ENCODE measurements around the gene GNB5. TPM values are rescaled to one million over a fixed set of nuclear protein-coding genes. Genes with fewer than 3 reads are reported as not detected.
A peak's percentile ranks its signal among the peaks of the same experiment; 100 is the strongest.

Gene GNB5
- total and polyA plus RNA-seq, 2 of the 13 experiments (the other 11 are each of a cell fraction or from before 2014, with no cell fraction given), result 13.7 to 14.4 TPM

- TF ChIP-seq ZFP91 (CRISPR knock-in tag; IDR thresholded peaks at IDR 0.05; ENCODE audit: borderline replicate concordance) (no peak), ZNF7 (CRISPR knock-in tag; IDR thresholded peaks at IDR 0.05) (no peak), MED1 (CRISPR knock-in tag; IDR thresholded peaks at IDR 0.05) (peak; percentile 34; the same call in 1 of the 2 replicates), CTCF (CRISPR knock-in tag; IDR thresholded peaks at IDR 0.05) (peak; percentile 53), SALL1 (CRISPR knock-in tag; IDR thresholded peaks at IDR 0.05) (peak; percentile 15; the same call in 1 of the 2 replicates), IRF2 (CRISPR knock-in tag; IDR thresholded peaks at IDR 0.05) (peak; percentile 10; the same call in 1 of the 2 replicates), MEF2D (CRISPR knock-in tag; IDR thresholded peaks at IDR 0.05) (no peak), PHF8 (CRISPR knock-in tag; IDR thresholded peaks at IDR 0.05) (no peak), ZNF326 (CRISPR knock-in tag; IDR thresholded peaks at IDR 0.05; ENCODE audit: borderline replicate concordance) (no peak), HNF4G (IDR thresholded peaks at IDR 0.05; ENCODE audit: borderline replicate concordance, low read depth, low read length) (peak; percentile 63), HNF4G (CRISPR knock-in tag; IDR thresholded peaks at IDR 0.05; ENCODE audit: borderline replicate concordance, low read depth) (no peak), ZNF580 (CRISPR knock-in tag; IDR thresholded peaks at IDR 0.05; ENCODE audit: borderline replicate concordance, low read depth) (0 out of 2 replicates have a peak, but pooled peaks have one; percentile 41), ZMYM4 (CRISPR knock-in tag; IDR thresholded peaks at IDR 0.05) (0 out of 2 replicates have a peak, but pooled peaks have one; percentile 32), THAP11 (CRISPR knock-in tag; IDR thresholded peaks at IDR 0.05) (0 out of 2 replicates have a peak, but pooled peaks have one; percentile 15), ZNF17 (CRISPR knock-in tag; IDR thresholded peaks at IDR 0.05) (no peak), SOX5 (CRISPR knock-in tag; IDR thresholded peaks at IDR 0.05; ENCODE audit: borderline replicate concordance) (0 out of 2 replicates have a peak, but pooled peaks have one; percentile 6), ATRX (CRISPR knock-in tag; IDR thresholded peaks at IDR 0.05; ENCODE audit: borderline replicate concordance) (no peak), ZNF75D (CRISPR knock-in tag; IDR thresholded peaks at IDR 0.05; ENCODE audit: borderline replicate concordance) (no peak), ZNF136 (CRISPR knock-in tag; IDR thresholded peaks at IDR 0.05; ENCODE audit: low read depth) (0 out of 2 replicates have a peak, but pooled peaks have one; percentile 6), SP5 (CRISPR knock-in tag; IDR thresholded peaks at IDR 0.05; ENCODE audit: borderline replicate concordance, low read depth) (peak; percentile 71), U2AF2 (IDR thresholded peaks at IDR 0.05; ENCODE audit: low read depth, low read length) (no peak), GATAD2A (CRISPR knock-in tag; IDR thresholded peaks at IDR 0.05) (peak; percentile 54; the same call in 1 of the 2 replicates), ZNF496 (CRISPR knock-in tag; IDR thresholded peaks at IDR 0.05; ENCODE audit: insufficient replicate concordance) (no peak), ARNT2 (CRISPR knock-in tag; IDR thresholded peaks at IDR 0.05; ENCODE audit: low read depth) (peak; percentile 55; the same call in 1 of the 2 replicates), RBM22 (optimal IDR thresholded peaks at IDR 0.05; ENCODE audit: low read length) (no peak), MIXL1 (CRISPR knock-in tag; IDR thresholded peaks at IDR 0.05) (0 out of 2 replicates have a peak, but pooled peaks have one; percentile 9), TOE1 (CRISPR knock-in tag; IDR thresholded peaks at IDR 0.05) (0 out of 2 replicates have a peak, but pooled peaks have one; percentile 18), MXI1 (IDR thresholded peaks at IDR 0.05; ENCODE audit: borderline replicate concordance, low read depth, low read length) (no peak)
These were observed 114.1 kb downstream of the GNB5 start (continued) for GRCh38 chr15:52076889-52077781.

Data from HepG2 (cell line).